DND-41 (cell line): Measurements from ENCODE around the gene GNAS-AS1.

ENCODE experiments used
- EZH2 ChIP-seq: IDR thresholded peaks from 3 replicates; pipeline ENCODE4 v1.6.1; 2012; ENCODE audit warnings: borderline replicate concordance, low read depth, mild to moderate bottlenecking, moderate library complexity, low read length, inconsistent platforms; ENCODE audit not compliant: severe bottlenecking
- TF ChIP-seq, protein P1 (sequence below): IDR thresholded peaks from 2 replicates; pipeline ENCODE4 v1.5.1; 2012; ENCODE audit warnings: borderline replicate concordance, low read length, moderate library complexity, mild to moderate bottlenecking; ENCODE audit not compliant: poor library complexity, severe bottlenecking; ENCODE audit errors: extremely low read depth

DNA sequence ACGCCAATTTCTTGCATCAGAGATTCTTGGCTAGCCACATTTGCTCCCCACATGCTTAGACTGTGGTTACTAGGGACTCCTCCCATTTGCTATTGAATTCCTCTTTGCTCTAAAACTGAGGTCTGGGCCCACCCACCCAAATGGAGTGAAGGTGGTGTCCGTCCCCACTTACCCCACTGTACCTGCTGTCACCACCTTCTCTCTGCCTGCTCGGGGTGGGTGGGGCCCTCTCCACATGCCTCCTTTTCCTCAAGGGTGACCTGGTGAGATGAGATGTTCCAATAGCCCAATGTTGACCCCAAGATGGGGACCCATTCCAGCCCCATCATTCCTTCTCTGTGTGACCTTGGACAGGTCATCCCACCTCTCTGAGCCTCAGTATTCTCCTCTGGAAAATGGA lies 74.6 kb downstream of the GNAS-AS1 start:
- TF ChIP-seq EZH2: no peak
- TF ChIP-seq, protein P1, sequence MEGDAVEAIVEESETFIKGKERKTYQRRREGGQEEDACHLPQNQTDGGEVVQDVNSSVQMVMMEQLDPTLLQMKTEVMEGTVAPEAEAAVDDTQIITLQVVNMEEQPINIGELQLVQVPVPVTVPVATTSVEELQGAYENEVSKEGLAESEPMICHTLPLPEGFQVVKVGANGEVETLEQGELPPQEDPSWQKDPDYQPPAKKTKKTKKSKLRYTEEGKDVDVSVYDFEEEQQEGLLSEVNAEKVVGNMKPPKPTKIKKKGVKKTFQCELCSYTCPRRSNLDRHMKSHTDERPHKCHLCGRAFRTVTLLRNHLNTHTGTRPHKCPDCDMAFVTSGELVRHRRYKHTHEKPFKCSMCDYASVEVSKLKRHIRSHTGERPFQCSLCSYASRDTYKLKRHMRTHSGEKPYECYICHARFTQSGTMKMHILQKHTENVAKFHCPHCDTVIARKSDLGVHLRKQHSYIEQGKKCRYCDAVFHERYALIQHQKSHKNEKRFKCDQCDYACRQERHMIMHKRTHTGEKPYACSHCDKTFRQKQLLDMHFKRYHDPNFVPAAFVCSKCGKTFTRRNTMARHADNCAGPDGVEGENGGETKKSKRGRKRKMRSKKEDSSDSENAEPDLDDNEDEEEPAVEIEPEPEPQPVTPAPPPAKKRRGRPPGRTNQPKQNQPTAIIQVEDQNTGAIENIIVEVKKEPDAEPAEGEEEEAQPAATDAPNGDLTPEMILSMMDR: no peak
